AG04450 (cell line): ENCODE results near the gene MTMR8. TPM values are rescaled to one million over a fixed set of nuclear protein-coding genes. Genes with fewer than 3 reads are reported as not detected.
"Not testable (repeated sequence)": the region's sequence is repeated elsewhere in the genome, so short reads cannot be mapped to it uniquely, and the experiment has no call there.

Experiments used
- CTCF ChIA-PET: fragments of 300-600, 350-600 bp; formaldehyde crosslinking; extraction: SDS; loops from one replicate; lab custom pipeline; 2022; ENCODE audit warnings: antibody characterized with exemption, inconsistent platforms; lab: Charles Lee
- POLR2A ChIA-PET: fragments of 350-600 bp; formaldehyde crosslinking; extraction: SDS; loops from one replicate; lab custom pipeline; 2021; ENCODE audit warnings: antibody characterized with exemption, inconsistent platforms; lab: Yijun Ruan, JAX
- DNase-seq: peaks from one replicate; pipeline ENCODE4 v3.0.0-alpha.2; 2011; ENCODE audit warnings: low read depth, low spot score
- H3K27ac ChIP-seq: one replicate; pipeline ENCODE4 v1.5.1; 2012; ENCODE audit warnings: low read depth, low read length, control low read depth
- H3K27me3 ChIP-seq: one replicate; pipeline ENCODE4 v1.6.0; 2012; ENCODE audit warnings: low read length; ENCODE audit not compliant: control insufficient read depth, insufficient read depth
- H3K4me3 ChIP-seq: 2 replicates; pipeline ENCODE4 v1.5.1; 2011; ENCODE audit warnings: mild to moderate bottlenecking, low read depth, low read length, control low read depth
- H3K9me3 ChIP-seq: 2 replicates; pipeline ENCODE4 v1.5.1; 2012; ENCODE audit warnings: low read length; ENCODE audit not compliant: control insufficient read depth, insufficient read depth
- CTCF ChIP-seq: IDR thresholded peaks from 2 replicates; pipeline ENCODE4 v1.5.1; 2011; ENCODE audit warnings: low read depth, low read length, control low read depth, inconsistent platforms
- polyA plus RNA-seq: library from polyadenylated mRNA; depleted of rRNA; stranded (reverse); fragments of >200 nt; gene quantifications from 2 replicates; pipeline ENCODE4 v1.2.3, GENCODE V29; 2011

Gene MTMR8
- polyA plus RNA-seq, 1 experiment: not detected

- no peaks in the 10 kb centered on the region for H3K27me3 ChIP-seq
- no peak overlapping the region for H3K27ac ChIP-seq
- peaks cover 6% of the 10 kb centered on the region for H3K9me3 ChIP-seq
- POLR2A ChIA-PET: no interaction called here
- DNase-seq: no peak
- no peak for TF ChIP-seq CTCF
- no peak overlapping the region for H3K4me3 ChIP-seq
- CTCF ChIA-PET: no interaction called here
These were observed 32.5 kb upstream of the MTMR8 start for GRCh38 chrX:64427787-64428186.

GRCh38 chrX:64427281-64427680 is 32.0 kb upstream of the MTMR8 start:
- Histone ChIP-seq H3K9me3 (peaks cover under 1% of the 10 kb centered on the region), H3K4me3 (no peak overlapping the region), H3K27ac (no peak overlapping the region), H3K27me3 (no peaks in the 10 kb centered on the region)
- CTCF ChIA-PET: no interaction called here
- POLR2A ChIA-PET: no interaction called here
- no peak for TF ChIP-seq CTCF
- no peak for DNase-seq

- CTCF ChIA-PET, H3K4me3 ChIP-seq, H3K9me3 ChIP-seq, H3K27me3 ChIP-seq, DNase-seq, H3K27ac ChIP-seq, POLR2A ChIA-PET: not testable (repeated sequence)
These were observed 14.5 kb upstream of the MTMR8 start for GRCh38 chrX:64409730-64410129.

GRCh38 chrX:64398088-64398487 is 2.8 kb upstream of the MTMR8 start:
- H3K4me3 ChIP-seq: no peak overlapping the region
- POLR2A ChIA-PET: no interaction called here
- H3K27ac ChIP-seq: no peak overlapping the region
- CTCF ChIA-PET: no interaction called here
- TF ChIP-seq CTCF: no peak
- no peak for DNase-seq
- no peaks in the 10 kb centered on the region for H3K27me3 ChIP-seq
- H3K9me3 ChIP-seq: no peaks in the 10 kb centered on the region; the same call in 1 of the 2 replicates

GRCh38 chrX:64395568-64395929 is 297 bp upstream of the MTMR8 start:
- H3K27me3 ChIP-seq: no peaks in the 10 kb centered on the region
- H3K9me3 ChIP-seq: no peaks in the 10 kb centered on the region; the same call in 1 of the 2 replicates
- H3K4me3 ChIP-seq: no peak overlapping the region
- H3K27ac ChIP-seq: no peak overlapping the region
- ChIA-PET POLR2A (no interaction called here), CTCF (no interaction called here)
- no peak for TF ChIP-seq CTCF
- DNase-seq: no peak
